Left ventricle myocardium inferior (tissue), 1 donor: ENCODE measurements around the gene GLCCI1. TPM values are rescaled to one million over a fixed set of nuclear protein-coding genes. Genes with fewer than 3 reads are reported as not detected.

Source experiments
- DNase-seq: peaks from one replicate; pipeline ENCODE4 v3.0.0-alpha.2; 2020
- H3K27ac ChIP-seq: fragments of 200-600 bp; replicated peaks from 2 replicates; pipeline ENCODE4 v1.8.0; 2021
- H3K27me3 ChIP-seq: fragments of 200-600 bp; 2 replicates; pipeline ENCODE4 v1.8.0; 2021; ENCODE audit warnings: low read depth
- H3K36me3 ChIP-seq: fragments of 200-600 bp; 2 replicates; pipeline ENCODE4 v1.8.0; 2021
- H3K4me1 ChIP-seq: fragments of 200-600 bp; 2 replicates; pipeline ENCODE4 v1.8.0; 2021
- H3K4me3 ChIP-seq: fragments of 200-600 bp; 2 replicates; pipeline ENCODE4 v1.8.0; 2021; ENCODE audit warnings: mild to moderate bottlenecking, moderate library complexity
- H3K9me3 ChIP-seq: fragments of 200-600 bp; replicated peaks from 2 replicates; pipeline ENCODE4 v1.8.0; 2021
- intact Hi-C: fragments of 100-400 bp; cut with micrococcal nuclease; formaldehyde crosslinking; loops from one replicate; pipeline ENCODE4 v1.11.0; 2022
- total RNA-seq: library from RNA; stranded (reverse); fragmentation: NEBNext Ultra II Directional; extraction: Animal tissue kit (Norgen Biotek cat#: 25700); gene quantifications from one replicate; pipeline ENCODE4 v1.2.1, GENCODE V29; 2021
- TF ChIP-seq, protein P1 (sequence below): fragments of 200-600 bp; IDR thresholded peaks from 2 replicates; pipeline ENCODE4 v1.8.0; 2021; ENCODE audit warnings: antibody characterized with exemption, mild to moderate bottlenecking, borderline replicate concordance
- donor health status: DM: no; HTN: yes; CAD: no; lungs with severe emphysema.

The GLCCI1 gene
- total RNA-seq, 1 donor from 2014 or later, result 5.8 TPM

DNA sequence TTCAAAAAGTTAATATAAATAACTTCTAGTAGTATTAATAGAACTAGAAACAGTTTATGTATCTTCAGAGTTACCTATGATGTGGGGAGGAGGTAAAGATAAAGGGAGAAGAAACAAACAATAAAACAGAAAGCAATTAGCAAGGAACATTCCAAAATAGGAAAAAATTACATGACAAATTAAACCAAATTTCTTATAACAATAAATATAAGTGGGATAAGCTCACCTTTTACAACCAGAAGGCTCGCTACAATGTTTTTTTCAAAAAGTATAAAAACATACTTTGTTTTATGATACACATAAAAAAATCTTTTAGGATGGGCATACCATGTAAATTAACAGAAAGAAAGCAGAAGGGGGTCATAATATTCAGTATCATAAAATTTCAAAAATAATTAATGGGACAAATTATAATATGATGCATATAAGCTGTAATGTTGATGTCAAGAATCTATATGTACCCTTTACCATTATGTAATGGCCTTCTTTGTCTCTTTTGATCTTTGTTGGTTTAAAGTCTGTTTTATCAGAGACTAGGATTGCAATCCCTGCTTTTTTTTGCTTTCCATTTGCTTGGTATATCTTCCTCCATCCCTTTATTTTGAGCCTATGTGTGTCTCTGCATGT is 31.8 kb downstream of the GLCCI1 start:
- H3K9me3 ChIP-seq, result peaks cover 26% of the 10 kb centered on the region
- H3K4me1 ChIP-seq, result peaks cover 5% of the 10 kb centered on the region
- H3K4me3 ChIP-seq, result no peak overlapping the region
- intact Hi-C loops, result no loop called here
- H3K27ac ChIP-seq, result no peak overlapping the region
- no peaks in the 10 kb centered on the region for H3K27me3 ChIP-seq
- DNase-seq, result no peak
- H3K36me3 ChIP-seq, result peaks cover 2% of the 10 kb centered on the region
- TF ChIP-seq, protein P1, sequence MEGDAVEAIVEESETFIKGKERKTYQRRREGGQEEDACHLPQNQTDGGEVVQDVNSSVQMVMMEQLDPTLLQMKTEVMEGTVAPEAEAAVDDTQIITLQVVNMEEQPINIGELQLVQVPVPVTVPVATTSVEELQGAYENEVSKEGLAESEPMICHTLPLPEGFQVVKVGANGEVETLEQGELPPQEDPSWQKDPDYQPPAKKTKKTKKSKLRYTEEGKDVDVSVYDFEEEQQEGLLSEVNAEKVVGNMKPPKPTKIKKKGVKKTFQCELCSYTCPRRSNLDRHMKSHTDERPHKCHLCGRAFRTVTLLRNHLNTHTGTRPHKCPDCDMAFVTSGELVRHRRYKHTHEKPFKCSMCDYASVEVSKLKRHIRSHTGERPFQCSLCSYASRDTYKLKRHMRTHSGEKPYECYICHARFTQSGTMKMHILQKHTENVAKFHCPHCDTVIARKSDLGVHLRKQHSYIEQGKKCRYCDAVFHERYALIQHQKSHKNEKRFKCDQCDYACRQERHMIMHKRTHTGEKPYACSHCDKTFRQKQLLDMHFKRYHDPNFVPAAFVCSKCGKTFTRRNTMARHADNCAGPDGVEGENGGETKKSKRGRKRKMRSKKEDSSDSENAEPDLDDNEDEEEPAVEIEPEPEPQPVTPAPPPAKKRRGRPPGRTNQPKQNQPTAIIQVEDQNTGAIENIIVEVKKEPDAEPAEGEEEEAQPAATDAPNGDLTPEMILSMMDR, result no peak

DNA sequence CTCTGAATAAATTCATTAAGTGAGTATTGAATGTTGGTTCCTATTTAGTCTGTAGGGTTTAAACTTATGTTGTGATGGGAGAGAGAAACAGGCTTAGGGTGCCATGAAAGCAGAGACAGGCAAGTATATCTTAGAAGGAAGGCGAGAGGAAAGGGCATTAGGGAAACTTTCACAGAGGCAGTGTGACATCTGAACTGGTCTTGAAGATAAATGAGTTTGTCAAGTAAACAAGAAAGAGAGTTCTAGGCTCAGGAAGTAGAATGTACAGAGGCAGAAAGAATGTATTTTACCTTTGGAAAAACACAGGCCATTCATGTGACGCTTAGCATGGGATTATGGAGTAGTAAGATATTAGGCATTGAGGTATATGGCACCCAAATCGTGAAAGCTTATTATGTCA is 34.5 kb downstream of the GLCCI1 start:
- Histone ChIP-seq H3K9me3 (peaks cover 26% of the 10 kb centered on the region), H3K4me1 (peaks cover 4% of the 10 kb centered on the region), H3K27me3 (no peaks in the 10 kb centered on the region), H3K36me3 (peaks cover 19% of the 10 kb centered on the region), H3K4me3 (no peak overlapping the region), H3K27ac (no peak overlapping the region)
- intact Hi-C loops, result no loop called here
- TF ChIP-seq, protein P1, result no peak
- no peak for DNase-seq

DNA sequence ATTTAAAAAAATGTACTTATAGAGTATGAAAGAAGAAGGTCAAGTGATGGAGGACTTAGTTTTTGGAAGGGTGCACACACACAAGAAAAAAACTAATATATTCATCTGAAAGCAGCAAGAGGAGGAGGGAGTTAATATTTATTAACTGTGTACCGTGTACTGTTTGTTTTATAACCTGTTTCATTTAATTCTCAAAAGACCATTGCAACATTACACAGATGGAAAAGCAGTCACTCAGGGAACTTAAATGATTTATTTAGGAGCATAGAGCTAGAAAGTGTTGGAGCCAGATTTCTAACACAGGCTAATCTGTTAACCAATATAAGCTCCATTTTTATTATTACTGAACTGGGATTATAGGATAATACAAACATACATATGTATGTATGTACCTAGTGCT is 36.7 kb downstream of the GLCCI1 start:
- Histone ChIP-seq H3K27me3 (no peaks in the 10 kb centered on the region), H3K4me1 (peaks cover 4% of the 10 kb centered on the region), H3K27ac (no peak overlapping the region), H3K36me3 (peaks cover 19% of the 10 kb centered on the region), H3K9me3 (peaks cover 21% of the 10 kb centered on the region), H3K4me3 (no peak overlapping the region)
- DNase-seq, result no peak
- TF ChIP-seq, protein P1, result no peak
- intact Hi-C loops, result no loop called here

DNA sequence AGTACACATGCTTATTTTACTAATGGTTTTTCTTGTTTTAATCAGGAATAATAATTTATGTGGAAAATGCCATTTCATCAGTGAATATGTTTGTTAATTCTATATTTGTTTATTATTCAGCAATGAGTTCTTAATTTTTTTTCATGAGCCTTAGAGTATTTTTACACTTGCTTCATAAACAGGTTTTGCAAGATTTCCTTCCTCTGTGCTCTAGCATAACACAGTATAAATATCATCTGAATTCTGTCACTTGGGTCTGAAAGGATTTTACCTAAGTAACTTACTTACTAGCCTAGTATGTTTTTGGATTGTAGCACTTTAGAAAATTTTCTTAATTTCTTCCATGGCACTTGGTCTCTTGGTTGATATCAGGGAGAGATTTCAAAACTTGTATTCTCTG is 45.8 kb downstream of the GLCCI1 start:
- Histone ChIP-seq H3K4me1 (peaks cover 6% of the 10 kb centered on the region), H3K9me3 (no peaks in the 10 kb centered on the region), H3K36me3 (no peaks in the 10 kb centered on the region), H3K27ac (no peak overlapping the region), H3K27me3 (no peaks in the 10 kb centered on the region), H3K4me3 (no peak overlapping the region)
- no peak for DNase-seq
- TF ChIP-seq, protein P1, result no peak
- intact Hi-C loops, result no loop called here

DNA sequence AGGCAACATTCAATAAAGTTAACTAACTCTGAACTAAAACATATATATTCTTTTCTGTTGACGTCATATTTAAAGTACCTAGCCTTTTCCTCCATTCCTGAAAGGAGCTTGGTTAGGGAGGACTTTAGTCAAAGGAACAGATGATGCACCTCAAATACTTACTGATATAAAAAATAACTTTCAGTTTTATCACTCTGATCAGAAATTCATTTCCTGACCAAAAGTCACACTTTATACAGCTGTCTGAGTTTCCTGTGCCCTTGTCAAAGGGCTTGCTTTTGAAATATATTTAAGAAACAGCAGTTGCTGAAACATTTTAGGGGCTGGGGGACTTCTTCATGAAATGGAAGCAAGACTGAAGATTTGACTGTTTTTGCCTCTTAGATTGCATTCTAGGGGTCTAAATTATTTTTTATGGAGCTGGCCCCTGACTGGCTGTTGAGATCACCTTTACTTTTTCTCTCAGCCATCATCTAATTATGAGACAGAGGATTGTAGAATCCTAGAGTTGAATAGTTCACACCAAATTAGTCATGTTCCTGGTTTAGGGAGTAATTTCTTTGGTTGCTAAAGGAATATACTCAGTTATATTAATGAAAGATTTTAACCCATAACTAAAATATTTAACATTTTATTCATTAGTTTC is 46.6 kb downstream of the GLCCI1 start:
- H3K36me3 ChIP-seq, result no peaks in the 10 kb centered on the region
- TF ChIP-seq, protein P1, result no peak
- H3K4me3 ChIP-seq, result no peak overlapping the region
- no peaks in the 10 kb centered on the region for H3K9me3 ChIP-seq
- intact Hi-C loops, result no loop called here
- H3K4me1 ChIP-seq, result peaks cover 3% of the 10 kb centered on the region
- no peaks in the 10 kb centered on the region for H3K27me3 ChIP-seq
- DNase-seq, result no peak
- H3K27ac ChIP-seq, result no peak overlapping the region
